EH (cell line): ENCODE measurements around the gene ACP2.

Experiments
- DNase-seq: peaks from one replicate; pipeline ENCODE4 v3.0.0-alpha.2; 2015; ENCODE audit warnings: low read depth

Gene ACP2

DNA sequence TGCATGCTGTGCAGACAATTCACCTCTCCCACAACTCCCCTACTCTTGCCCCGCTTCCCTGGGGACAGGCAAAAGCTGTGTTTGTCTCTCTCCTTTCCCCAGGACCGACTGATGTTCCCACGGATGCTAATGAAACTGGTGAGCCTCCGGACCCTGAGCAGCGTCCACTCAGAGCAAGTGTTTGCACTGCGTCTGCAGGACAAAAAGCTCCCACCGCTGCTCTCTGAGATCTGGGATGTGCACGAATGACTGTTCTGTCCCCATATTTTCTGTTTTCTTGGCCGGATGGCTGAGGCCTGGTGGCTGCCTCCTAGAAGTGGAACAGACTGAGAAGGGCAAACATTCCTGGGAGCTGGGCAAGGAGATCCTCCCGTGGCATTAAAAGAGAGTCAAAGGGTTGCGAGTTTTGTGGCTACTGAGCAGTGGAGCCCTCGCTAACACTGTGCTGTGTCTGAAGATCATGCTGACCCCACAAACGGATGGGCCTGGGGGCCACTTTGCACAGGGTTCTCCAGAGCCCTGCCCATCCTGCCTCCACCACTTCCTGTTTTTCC lies 19.9 kb upstream of the ACP2 start:
- DNase-seq: no peak

DNA sequence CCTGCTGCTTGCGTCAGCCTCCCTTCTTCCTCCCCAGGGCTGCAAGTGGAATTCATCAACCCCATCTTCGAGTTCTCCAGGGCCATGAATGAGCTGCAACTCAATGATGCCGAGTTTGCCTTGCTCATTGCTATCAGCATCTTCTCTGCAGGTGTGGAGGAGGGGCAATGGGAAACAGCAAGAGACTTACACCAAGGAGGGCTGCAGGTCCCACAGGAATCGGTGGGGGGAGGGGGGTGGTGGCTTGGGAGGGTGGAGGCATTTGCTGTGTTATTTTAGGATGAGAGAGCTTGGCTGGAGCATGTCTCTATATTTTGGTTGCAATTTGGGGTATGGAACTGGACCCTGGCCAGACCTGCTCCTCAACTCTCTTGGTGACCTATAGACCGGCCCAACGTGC lies 19.3 kb upstream of the ACP2 start:
- no peak for DNase-seq

DNA sequence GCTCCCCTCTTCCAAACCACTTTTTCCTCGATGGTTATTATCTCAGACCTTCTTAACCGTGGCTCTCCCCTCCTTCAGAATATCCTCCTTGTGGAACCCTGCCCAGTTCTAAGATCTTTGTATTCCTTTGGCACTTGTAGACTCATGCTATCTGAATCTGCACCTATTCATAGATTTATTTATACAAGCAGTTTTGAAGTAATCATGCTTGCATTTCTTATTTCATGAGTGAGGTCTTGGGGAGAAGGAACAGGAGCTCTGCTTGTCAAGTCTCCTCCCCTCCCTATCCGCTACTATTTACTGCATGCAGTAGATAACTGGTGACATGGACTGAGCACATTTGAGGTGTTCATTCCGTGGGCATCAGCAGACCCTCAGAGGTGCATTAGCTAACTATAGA lies 15.9 kb upstream of the ACP2 start:
- peak; percentile 26 for DNase-seq

DNA sequence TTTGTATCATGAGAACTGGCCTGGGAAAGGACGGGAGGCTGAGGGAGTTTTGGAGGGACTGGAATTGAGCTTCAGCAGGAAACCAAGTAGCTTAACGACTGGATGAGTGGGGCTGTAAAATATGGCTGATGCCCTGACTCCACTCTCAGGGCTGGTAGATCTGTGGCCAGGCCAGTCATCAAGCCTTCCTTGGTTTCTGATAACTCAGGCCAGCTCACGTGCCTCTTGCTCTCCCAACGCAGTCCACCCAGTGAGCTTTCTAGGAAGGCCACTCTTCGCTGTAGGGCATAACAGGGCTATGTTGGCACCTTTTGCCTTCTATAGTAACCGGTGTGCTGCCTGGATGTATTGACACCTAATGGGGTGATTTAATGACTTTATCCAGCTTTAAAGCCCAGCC lies 15.5 kb upstream of the ACP2 start:
- DNase-seq: no peak

DNA sequence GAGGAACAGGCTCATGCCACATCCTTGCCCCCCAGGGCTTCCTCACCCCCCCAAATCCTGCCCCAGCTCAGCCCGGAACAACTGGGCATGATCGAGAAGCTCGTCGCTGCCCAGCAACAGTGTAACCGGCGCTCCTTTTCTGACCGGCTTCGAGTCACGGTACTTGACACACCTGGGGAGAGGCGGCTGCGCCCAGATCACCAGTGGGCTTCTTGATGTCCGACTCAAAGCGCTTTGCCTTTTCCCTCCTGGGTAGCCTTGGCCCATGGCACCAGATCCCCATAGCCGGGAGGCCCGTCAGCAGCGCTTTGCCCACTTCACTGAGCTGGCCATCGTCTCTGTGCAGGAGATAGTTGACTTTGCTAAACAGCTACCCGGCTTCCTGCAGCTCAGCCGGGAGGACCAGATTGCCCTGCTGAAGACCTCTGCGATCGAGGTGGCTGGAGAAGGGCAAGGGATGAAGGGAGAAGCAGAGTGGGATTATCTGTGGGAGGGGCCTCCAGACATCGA lies 12.7 kb upstream of the ACP2 start:
- DNase-seq: no peak

DNA sequence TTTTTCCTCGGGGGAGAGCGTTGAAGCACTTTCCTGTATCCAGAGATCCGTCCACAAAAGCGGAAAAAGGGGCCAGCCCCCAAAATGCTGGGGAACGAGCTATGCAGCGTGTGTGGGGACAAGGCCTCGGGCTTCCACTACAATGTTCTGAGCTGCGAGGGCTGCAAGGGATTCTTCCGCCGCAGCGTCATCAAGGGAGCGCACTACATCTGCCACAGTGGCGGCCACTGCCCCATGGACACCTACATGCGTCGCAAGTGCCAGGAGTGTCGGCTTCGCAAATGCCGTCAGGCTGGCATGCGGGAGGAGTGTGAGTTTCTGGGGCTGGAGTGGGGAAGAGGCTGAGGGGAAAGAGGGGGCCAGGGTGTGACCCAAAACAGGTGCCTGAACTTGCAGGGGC lies 11.8 kb upstream of the ACP2 start:
- DNase-seq: no peak

DNA sequence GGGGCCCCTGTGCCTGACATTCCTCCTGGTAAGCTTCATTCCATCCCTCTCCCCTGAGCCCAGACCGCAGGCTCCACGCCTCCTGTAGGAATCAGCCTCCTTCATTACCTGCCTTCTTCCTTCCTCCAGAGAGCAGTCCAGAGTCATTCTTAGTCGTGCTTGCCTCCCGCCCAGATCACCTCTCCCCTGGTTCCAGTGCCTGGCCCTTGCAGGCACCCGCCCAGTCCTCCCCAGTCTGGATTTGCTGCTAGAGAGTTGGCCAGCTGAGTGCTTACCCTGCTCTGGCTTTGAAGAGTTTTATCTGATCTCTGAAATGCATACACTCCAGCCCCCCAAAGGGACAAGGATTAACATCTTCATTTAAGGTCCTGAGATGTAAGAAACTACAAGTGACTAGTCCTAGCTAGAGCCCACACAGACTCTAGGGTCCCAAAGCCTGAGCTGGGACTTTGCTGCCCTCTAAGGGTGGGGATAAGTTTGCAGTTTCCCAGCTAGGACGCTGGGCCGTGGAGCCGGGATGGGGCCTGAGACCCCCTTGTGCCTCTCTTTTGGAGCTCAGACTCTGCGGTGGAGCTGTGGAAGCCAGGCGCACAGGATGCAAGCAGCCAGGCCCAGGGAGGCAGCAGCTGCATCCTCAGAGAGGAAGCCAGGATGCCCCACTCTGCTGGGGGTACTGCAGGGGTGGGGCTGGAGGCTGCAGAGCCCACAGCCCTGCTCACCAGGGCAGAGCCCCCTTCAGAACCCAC lies 10.8 kb upstream of the ACP2 start:
- peak; percentile 46 for DNase-seq

DNA sequence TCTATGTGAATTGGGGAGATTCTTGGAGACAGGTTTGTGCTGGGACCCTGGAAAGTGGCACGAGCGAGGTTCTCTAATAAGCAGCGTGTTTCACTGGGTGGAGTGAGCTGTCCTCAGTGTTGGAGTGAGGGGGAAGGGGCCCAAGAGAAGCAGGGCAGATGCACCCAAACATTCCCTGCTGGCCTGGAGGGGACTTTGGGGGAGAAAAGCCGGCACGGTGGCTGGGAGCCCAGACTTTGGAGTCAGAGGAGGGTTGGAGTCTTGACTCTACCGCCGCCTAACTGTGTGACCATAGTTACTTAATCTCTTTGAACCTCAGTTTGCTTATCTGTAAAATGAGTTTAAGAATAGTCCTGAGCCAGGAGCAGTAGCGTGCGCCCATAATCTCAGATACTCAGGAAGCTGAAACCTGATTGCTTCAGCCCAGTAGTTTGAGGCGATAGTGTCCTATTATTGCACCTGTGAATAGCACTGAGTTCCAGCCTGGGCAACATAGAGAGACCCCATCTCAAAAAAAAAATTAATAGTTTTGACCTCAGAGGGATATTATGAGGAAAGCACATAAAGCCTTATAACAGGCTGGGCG lies 9.8 kb upstream of the ACP2 start:
- DNase-seq: no peak

DNA sequence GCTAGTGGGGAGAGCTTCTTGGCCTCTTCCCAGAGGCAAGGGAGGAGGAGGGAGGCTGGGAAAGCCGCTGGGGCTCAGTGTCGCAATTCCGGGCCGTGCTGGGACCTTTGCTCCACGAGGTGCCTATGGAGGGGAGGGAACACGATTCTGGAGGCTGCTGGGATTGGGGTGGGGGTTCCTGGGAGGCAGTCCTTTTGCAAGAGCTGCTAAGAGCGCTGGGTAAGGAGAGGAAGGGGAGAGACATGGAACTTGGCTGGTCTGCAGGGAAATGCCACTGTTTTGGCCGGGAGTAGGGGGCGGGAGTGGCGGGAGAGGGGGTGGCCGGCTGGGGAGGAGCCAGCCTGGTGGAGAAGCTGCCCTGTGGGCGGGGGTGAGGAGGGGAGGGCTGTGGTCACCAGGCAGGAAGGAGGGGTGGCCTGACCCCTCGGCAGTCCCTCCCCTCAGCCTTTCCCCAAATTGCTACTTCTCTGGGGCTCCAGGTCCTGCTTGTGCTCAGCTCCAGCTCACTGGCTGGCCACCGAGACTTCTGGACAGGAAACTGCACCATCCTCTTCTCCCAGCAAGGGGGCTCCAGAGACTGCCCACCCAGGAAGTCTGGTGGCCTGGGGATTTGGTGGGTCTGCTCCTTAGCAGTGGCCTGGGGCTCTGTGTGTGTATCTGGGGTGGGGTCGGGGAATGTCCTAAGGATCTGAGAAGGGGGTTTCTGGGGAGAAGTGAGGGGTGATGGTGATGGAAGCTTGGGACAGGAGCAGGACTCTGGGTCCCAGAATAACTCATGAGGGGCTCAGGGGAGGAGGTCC lies 9.1 kb upstream of the ACP2 start, which contains the start of gene NR1H3:
TSS of gene NR1H3 (plus strand) at position 480 of the 800 bp plus-strand sequence. CDS start 1,221 bp downstream, outside the sequence.
- DNase-seq: peak; percentile 77

DNA sequence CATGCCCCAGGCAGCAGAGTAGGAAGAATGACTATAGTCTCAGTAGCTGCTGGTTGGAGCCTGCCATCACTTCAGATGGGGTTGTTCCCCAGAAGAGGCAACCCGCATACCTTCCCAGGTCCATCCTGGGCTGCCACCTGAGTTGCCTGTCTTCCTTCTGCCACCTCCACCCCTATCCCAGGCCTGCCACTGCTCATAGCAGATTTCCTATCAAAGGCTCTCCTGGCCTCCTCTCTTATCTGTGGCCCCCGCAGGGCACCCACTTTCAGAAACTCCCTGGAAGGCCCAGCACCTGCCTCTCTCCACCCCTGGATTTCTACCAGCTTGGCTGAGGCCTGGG lies 8.5 kb upstream of the ACP2 start:
- DNase-seq: no peak

DNA sequence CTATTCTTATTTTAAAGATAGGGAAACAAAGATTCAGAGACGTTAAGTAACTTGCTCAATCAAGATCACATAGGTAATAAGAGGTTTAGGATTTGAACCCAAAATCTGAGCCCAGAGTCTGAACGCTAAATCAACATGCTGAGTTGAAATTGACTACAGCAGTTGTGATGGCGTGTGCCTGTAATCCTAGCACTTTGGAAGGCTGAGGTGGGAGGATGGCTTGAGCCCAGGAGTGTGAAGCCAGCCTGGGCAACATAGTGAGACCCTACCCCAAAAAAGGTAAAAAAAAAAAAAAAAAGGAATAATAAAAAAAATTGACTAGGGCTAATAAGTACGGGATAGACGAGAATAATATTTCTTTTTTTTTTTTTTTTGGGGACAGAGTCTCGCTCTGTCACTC lies 7.8 kb upstream of the ACP2 start:
- DNase-seq: no peak

DNA sequence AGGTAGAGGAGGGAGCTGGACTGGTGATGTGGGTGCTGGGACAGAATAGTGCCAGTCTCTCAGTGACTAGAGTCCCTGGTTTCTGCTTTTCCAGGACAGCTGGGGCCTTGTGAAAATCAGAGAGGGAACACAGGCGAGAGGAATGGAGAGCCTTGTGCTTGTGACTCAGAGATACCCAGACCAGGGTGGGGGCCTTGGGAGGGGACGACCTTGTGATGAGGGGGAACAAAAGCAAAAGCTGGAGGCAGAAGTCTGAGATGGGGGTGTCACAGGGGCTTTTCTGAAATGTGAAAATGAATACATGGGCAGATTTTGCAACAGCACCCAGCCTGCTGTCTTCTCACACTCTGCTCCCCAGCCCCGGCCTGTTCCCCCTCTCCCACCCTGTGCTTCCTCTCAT lies 5.8 kb upstream of the ACP2 start:
- peak; percentile 27 for DNase-seq

DNA sequence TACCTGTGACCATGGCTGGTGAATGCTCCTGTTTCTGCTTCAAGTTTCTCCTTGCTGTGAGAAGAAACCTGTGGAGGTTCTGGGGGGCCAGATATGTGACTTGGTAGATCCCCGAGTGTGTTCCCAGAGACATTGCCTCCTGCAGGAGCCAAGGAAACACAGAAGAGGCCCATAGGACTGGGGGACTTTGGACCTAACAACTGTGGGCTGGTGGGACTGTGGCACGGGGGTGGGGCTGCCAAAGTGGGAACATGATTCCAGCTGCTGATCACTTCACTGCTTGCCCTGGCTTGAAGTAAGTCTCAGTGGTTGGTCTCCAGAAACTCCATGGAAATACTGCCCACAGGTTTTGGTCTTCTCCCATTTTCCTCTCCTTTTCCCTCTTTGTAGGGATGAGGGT lies 5.0 kb upstream of the ACP2 start:
- no peak for DNase-seq

DNA sequence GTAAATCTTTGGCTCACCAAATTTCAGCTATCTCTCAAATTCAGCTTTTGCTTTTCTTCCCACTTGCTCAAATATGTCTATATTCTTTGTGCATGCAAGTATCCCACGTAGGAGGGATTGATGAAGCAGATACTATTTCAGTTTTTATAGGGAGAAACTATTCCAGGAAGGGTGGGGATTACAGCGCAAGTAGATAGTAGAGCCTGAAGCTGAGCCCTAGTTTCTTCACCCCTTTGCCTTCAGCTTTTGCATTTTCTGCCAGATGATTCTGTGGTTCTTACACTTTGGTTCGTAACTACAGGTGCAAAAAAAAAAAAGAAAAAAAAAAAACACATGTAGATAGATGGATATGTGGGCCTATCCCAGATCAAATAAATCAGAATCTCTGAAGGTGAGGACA lies 3.1 kb upstream of the ACP2 start:
- DNase-seq: no peak

DNA sequence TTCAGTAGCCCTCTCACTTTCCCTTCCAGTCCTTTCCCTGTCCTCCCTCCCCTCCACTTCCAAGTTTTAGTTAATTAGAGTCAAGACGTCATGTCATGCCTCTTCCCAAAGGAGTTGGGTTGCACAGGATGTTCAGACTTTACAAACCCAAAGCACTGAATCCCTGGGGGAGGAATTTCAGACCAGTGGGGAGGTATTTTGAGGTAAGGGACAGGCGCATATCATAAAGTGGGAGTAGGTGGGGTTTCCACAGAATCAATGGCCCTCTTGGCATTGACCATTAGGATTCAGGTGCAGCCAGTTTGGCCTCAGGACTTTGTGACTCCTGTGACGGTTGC lies 733 bp upstream of the ACP2 start:
- no peak for DNase-seq

DNA sequence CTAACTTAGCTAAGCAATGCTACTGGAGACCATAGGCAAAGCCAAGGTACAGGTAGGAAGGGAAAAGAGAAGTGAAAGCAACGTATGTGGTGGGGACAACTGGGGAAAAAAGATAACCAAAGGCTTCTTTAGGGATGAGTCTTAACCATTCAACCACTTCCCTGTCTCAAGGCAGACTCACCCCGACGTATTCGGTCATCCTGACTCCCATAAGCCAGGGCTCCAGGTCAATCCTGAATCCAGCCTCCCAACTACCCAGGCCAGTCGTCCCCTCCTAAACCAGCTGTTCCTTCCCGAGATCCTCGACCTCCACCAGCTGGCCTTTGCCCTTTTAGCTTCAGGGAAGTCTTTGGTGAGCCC lies 330 bp downstream of the ACP2 start:
- peak; percentile 50 for DNase-seq

DNA sequence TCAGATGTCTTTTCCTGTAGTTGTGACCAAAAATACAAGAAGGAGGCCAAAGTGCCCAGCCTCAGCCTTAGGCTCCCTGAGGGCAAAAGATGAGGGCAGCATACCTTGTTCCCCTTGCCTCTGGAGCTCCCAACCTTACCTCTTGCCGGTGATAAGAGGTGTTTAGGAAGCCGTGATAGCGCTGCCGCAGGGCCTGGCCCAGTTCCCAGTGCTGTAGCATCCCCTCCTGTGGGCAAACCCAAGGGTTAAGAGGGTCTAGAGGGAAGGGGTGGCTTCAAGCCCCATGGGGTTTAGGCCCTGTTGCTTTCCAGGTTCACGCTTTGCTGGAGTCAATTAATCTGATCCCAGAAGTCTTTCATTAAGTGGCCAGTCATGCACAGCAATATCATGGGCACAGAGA lies 1.1 kb downstream of the ACP2 start:
- DNase-seq: no peak

DNA sequence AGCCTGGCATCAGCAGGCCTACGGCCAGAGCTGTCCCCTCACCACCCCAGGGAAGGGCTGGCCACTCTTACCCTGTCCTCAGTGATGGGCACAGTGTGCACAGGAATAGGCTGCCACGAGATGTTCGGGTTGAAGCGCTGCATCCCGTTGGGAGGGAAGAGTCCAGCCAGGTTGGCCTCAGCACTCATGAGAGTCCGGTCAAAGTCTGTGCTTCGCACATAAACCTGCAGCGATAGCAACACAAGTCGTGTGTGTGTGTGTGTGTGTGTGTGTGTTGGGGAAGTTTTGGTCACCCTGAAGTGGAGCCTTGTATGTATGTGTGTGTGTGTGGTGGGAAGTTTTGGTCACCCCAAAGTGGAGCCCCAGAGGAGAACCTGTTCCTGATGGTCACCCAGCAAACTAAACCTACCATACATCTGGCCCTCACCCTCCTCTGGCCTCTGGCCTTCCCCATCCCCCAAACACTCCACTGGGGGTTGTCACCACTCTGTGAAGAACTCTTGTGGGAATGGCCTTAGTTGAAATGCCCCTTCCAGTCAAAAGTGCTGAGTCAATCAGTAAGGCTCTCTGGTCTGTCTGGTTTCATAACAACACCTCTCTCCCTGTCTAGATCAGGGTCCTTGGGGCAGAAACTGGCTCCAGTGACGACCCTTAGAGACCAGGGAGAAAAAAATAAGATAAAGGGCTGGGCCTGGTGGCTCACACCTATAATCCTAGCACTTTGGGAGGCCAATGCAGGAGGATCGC lies 2.8 kb downstream of the ACP2 start:
- no peak for DNase-seq

DNA sequence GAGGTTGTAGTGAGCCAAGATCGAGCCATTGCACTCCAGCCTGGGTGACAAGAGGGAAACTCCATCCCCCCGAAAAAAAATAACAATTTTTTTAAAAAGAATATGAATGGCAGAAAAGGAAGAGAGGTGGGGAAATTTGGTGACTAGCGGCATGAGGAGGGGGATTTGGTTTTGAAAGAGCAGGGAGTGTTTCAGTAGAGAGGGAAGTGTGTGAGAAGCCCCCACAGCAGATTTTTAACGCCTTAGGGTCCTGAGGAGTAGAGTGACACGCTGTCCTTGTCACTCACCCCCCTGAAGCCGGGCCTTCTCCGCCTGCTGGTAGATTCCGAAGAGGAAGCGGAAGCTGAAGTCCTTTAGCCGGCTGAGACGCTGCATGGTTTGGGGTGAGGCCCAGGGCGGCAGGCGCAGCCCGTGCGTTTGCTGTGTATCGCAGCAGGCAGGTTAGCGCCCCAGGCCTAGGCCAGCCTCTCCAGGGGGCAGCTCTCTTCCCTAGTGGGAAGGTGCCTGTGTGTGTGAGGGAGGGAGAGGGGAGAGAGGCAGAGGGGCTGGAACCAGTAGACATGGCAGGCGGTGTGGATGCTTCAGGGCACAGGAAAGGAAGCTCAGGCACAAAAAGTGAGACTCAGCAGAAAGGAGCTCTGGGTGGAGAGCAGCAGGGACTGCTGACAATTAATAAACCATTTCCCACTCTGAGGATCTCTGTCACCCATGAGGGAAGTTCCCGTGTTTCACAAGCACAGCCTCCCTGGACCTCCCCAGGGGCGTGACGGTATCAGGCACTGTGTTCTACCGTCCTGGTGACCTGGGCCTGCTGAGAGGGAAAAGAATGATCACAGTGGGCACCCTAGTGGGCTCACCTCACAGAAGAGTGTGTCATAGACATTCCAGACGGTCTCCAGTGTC lies 3.9 kb downstream of the ACP2 start:
- no peak for DNase-seq

DNA sequence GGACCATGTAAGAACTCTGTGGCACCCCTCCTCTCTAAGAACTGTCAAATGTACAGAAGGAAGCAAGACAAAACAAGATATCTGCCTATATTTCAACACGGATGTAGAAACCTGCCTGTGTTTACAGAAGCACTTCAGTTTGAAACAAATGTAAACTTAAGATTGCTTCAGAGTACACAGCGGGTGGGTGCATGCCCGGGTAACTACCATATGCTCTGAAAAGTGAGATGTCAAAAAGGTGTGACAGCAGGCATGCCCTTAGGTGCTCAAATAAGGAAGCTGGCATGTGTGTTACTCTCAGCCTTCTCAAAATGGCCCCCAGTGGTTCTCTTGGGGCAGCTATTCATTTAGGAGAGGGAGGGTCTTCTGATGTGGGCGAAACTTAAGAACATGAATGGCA lies 5.2 kb downstream of the ACP2 start:
- DNase-seq: no peak

DNA sequence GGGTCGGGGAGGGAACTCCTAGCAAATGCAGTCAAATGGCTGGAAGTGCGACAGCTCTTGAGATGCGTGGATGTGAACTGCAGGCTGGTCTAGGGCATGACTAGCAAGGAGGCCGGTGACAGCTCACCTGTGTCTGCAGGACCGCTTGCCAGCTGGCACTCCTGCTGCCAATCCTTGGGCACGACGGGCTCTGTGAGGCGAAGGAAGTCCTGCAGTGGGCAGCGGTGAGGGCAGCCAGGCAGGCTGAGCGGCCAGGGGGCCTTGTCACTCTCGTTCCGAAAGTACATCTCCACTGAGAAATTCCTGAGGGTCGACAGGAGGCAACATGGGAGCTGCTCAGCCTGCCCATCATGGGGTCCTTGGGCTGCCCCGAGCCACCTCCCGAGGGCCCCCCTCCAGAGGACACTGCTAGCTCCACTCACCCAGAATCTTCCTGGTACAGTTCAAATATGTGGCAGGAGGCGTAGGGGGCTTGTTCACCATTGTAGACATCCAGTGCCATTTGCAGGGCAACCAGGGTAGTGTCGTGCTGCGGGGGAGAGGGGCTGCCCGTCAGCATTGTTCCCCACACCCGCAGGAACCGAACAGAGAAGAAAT lies 5.9 kb downstream of the ACP2 start:
- no peak for DNase-seq
